ENCODE measurements around the gene ARHGAP19. TPM values are rescaled to one million over a fixed set of nuclear protein-coding genes. Genes with fewer than 3 reads are reported as not detected.

Gene ARHGAP19, protein sequence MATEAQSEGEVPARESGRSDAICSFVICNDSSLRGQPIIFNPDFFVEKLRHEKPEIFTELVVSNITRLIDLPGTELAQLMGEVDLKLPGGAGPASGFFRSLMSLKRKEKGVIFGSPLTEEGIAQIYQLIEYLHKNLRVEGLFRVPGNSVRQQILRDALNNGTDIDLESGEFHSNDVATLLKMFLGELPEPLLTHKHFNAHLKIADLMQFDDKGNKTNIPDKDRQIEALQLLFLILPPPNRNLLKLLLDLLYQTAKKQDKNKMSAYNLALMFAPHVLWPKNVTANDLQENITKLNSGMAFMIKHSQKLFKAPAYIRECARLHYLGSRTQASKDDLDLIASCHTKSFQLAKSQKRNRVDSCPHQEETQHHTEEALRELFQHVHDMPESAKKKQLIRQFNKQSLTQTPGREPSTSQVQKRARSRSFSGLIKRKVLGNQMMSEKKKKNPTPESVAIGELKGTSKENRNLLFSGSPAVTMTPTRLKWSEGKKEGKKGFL
- total RNA-seq = 16.0 TPM

DNA sequence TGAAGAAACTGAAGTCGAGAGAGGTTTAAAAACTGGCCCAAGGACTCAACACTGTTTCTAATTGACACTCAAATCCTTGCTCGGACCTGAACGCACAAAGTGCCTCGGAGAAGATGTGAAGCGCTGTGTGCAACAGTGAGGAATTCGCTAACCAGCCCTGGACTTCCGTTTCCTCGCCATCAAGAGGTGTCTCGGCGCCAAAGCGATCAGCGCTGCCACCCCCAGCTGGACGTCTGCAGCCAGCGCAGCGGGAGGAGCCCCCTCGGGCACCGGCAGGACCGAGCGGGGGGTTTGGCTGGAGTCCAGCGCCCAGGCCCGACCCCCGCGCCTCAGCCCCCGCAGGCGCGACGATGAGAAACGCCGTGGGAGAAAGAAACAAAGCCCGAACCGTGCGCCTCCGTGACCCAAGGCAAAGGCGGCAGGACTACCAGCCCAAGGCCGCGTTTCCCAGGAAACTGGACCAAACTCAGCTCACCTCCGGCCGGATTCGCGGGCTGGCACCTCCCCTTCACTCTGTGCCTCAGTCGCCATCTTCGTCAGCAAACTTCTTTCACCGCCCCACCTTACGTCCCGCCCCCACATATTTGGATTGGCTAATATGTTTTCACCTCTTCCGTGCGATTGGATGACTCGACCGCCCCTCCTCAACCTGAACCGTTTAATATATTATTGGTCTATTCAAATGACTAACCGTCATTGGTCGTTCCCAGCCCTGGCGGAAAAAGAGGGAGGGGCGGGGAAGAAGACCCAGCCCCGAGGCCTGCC lies at the start of gene ARHGAP19:
Gene ARHGAP19, minus strand, starts transcription at position 541 of the 765 bp plus-strand sequence. Its CDS starts 10 bp downstream, at position 531.
- peak; percentile 98 for DNase-seq

DNA sequence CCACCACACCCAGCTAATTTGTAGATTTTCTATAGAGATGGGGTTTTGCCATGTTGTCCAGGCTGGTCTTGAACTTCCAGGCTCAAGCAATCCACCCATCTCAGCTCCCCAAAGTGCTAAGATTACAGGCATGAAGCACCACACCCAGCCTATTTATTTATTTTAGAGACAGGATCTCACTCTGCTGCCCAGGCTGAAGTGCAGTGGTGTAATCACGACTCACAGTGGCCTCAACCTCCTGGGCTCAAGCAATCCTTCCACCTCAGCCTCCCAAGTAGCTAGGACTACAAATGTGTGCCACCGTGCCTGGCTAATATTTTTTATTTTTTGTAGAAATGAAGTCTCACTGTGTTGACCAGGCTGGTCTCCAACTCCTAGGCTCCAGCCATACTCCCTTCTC lies 49.0 kb upstream of the ARHGAP19 start:
- DNase-seq = no peak

DNA sequence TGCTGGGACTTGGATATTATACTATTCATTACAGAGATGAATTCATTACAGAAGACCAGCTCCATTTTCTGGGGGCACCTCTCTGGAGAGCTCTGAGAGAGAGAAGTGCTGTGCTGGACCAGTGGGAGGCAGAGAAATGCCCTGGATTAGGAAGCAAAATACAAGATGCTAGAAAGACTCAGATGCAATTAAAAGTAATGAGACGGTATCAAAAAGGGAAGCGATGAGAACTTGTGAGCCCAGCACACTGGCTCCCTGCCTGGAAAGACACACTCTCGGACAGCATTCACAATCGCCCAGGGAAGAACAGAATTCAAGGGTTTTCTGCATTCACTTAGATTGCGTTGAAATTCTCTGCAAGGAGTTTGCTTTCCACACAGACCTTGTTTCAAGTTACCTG lies 45.6 kb upstream of the ARHGAP19 start:
- DNase-seq = no peak

DNA sequence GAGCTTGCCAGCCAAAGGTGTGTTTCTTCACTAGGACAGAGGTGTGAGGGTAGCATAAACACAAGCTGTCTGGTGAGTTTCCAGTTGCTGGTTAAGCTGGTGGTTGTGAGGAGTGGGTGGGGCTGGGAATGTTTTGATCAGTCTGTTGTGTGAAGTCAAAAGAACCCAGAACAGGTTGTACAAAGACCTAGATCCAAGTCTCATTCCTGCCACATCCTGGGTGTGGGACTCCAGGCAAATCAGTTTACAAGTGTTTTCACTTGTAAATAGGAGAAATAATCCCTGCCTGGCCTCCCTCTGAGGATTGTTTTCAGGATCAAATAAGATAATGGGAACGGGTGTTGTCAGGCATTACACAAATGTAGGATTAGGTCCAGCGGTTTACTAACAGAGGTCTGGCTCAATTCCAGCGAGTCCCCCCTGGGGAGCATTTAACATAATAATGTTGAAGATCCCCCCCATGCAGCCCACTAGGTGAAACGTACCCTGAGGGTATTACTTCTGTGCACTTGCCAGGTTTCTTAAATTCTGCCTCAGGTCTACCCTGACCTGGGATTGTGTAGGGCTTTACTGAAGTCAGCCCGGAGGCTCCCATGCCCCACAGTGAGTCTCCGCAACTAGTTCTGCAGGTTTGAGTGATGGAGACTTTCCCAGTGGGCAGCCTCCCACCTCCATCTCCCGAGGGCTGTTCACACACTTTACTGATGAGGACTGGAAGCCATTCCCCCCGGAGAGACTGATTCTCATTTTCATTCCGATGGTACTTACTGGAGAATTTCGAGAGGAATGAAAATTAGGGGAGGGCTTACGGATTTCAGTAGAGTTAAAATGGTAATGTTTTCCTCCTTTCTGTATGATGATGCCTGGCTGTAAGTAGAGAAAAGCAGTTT lies 44.8 kb upstream of the ARHGAP19 start:
- peak; percentile 38 for DNase-seq

DNA sequence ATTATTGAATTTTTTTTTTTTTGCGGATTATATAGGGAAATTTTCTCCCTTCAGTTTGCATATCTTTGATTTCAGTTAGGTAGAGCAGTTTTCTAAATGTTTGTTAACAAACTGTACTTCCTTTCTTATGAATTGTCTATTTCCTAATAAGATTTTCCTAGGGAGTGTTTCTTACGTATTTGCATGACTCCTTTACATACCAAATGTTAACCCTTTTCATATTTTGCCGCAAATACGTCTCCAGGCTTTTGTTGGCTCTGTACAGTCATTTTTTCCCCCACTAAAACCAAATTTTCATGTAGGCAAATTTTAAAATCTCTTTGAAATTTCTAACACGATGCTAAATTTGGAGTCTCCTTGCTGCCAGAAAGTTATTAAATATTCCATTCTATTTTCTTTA lies 44.0 kb upstream of the ARHGAP19 start:
- DNase-seq = no peak

DNA sequence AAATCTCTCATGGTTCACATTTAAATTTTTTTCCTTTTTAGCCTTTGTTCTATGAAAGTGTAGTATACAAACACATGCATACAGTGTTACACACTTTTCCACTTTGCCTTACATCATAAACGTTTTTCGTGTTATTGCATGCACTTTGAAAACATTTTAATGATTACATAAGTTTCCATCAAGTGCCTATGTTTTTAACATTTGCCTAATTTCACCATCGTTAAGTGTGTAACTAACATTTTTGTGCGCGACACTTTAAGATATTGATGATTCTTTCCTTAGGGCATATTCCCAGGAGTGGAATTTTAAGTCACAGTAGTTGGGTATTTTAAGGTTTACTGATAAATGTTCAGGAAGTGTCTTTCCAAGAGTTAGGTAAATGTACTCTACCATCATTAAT lies 43.6 kb upstream of the ARHGAP19 start:
- DNase-seq = peak; percentile 19

DNA sequence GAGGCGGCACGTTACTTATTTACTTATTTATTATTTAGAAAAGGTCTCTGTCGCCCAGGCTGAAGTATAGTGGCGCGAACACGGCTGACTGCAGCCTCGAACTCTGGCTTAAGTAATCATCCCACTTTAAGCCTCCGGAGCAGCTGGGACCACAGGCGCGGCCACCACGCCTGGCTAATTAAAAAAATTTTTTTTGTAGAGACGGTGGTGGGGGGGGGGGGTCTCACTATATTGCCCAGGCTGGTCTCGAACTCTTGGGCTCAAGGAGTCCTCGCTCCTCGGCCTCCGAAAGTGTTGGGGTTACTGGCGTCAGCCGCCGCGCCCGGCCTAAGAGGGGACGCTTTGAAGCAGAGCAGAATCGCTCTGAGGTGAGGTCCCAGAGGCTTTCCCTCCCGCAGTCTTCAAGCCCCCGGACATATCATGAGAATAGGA lies 42.8 kb upstream of the ARHGAP19 start:
- DNase-seq = no peak

DNA sequence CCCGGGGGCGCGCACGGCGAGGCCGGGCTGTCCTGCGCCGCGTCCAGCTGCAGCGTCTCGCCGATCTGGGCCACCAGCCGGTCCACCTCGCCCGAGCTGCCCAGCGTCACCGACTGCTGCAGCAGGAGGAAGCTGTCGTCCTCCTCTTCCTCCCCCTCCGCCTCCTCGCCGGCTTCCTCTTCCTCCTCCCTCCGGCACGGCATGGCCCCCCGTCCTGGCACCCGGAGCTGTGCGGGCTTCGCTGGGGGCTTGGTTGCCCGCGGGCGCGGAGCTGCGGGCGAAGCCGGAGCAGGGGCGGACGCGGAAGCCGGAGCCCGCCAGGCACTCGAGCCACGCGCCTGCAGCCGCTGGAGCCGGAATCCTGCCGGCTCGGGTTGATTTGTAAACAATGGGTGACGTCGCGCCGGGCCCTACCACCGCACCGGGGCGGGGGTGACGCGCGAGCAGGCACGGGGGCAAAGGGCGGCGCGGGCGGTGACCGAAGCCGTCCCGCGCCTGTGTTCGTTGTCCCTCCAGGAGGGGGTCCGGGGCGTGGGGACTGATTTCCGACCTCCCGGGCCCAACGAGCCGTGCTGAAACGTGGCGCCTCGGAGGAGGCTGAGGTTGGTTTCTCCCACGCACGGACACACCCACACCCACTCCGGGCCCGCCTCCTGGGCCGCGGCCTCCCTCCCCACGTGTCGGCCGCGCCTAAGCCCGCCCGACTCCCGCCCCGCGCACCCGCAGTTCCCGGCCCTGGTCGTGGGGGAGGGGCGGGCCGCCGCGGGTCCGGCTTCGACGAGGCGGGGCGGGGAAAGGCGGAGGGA lies 42.1 kb upstream of the ARHGAP19 start, which contains the start of gene FRAT2:
Gene FRAT2, minus strand, starts transcription at position 360 of the 806 bp plus-strand sequence. Its CDS starts 157 bp downstream, at position 203.
- DNase-seq = peak; percentile 90

DNA sequence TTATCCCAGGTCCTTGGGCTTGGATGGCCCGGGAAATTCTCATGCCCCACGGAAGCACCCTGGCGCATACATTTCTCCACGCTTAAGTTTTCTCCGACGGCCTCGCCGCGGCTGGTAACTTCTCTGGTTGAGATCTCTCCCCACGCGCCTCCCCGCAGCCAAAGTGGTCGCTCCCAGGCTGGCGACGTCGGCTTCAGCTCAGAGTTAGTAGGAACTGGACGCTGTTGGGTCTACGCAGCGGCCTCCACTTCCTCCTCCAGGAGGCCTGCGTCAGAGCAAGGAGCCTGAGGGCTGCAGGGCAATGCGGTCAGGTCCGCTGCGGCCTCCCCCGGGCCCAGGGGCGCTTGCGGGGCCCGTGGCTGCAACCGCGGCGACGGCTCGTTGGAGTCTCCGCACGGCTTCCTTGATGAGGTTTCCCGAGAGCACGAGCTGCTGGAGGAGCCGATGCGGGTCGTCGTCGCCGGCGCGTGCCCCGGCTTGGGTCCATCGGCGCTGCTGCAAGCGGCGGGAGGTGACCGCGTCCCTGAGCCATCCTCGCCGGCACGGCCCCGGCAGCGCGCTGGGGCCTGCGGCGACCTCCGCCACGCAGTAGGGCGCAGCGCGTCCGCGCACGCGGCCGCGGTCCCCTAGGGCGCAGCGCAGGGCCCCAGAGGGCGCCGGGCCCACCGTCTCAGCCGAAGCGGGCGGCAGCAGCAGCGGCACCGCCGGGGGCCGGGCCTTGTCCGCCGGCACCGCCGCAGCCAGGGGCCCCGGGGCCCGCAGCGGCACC lies 41.3 kb upstream of the ARHGAP19 start:
- DNase-seq = no peak

DNA sequence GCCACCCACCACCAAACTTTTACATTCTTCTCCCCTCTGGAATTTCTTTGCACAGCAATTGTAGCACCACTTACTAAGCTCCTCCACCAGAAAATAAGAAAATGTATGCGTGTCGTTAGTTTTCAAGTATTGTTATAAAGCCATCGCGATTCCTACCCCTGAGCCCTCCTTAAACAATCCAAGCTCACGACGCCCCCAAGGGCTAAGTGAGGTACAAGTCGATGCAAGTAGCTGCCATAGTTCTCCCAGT lies 40.8 kb upstream of the ARHGAP19 start:
- DNase-seq = peak; percentile 30

DNA sequence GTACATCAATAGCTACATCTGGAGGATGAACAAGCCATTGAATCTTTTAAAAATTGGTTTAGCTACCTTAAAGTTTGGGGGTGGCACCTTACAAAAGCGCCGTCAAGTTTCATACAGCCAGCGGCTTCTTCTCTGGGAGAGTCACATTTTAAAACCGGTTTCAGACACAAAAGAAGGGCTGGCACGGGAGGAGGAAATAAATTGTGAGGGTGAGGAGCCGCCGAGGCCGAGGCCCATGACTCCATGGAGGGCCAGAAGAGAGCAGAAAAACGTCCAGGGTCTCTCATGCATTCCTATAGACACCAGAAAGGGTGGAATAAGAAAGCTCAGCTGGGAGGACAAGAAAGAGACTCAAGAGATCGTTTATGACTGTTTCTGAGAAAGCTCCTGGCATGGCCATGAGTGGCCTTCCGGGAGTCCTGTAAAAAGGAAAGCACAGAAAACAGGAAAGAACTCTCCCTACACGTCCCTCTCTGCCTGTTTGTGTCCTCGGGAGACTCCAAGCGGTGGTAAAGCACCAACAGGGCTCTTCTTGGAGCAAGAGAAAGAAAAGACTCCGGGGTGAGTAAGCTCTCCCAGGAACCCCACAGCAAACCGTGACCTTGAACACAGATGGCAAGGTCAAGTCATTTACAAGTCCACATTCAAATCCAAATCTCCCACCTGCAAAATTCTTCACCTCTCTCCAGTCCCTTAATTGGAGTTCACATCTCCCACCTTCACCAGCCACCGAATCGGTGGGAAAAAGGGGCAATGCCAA lies 40.3 kb upstream of the ARHGAP19 start:
- peak; percentile 31 for DNase-seq

DNA sequence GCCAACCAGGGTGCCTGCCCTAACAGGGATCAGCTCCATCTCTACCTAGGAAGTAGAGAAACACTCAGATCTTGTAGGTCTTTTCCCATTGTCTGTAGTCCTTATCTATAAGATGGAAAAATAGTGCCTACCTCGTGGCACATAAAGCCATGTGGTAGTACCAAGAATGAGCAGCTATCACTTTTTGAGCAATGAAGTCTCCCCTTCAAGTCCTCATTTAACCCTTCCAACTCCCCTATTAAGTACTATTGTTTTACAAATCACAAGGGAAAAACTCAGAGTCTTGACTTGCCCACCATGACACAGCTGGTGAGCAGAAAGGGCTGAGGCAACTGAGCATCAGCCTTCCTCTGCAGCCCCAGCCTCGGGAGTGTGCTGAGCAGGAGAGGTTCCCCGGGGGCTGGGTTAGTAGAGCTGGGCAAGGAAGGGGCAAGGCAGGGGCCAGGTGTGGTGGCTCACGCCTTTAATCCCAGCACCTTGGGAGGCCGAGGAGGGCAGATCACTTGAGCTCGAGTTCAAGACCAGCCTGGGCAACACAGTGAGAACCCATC lies 38.8 kb upstream of the ARHGAP19 start:
- DNase-seq = no peak

DNA sequence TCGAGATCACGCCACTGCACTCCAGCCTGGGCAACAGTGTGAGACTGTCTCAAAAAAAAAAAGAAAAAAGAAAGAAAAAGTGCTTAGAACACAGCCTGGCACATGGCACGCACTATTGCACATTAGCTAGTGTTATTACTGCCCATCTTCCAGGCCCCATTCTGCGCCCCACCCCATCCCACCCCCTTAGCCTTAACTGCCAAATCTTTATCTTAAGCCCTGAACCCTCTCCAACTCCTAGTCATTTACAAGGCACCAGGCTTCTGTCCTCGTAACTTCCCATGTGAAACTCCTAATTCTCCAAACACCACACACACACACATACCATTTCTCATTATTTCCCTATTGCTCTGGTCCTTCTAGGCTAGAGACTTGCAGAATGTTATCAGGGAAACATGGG lies 37.3 kb upstream of the ARHGAP19 start:
- no peak for DNase-seq

DNA sequence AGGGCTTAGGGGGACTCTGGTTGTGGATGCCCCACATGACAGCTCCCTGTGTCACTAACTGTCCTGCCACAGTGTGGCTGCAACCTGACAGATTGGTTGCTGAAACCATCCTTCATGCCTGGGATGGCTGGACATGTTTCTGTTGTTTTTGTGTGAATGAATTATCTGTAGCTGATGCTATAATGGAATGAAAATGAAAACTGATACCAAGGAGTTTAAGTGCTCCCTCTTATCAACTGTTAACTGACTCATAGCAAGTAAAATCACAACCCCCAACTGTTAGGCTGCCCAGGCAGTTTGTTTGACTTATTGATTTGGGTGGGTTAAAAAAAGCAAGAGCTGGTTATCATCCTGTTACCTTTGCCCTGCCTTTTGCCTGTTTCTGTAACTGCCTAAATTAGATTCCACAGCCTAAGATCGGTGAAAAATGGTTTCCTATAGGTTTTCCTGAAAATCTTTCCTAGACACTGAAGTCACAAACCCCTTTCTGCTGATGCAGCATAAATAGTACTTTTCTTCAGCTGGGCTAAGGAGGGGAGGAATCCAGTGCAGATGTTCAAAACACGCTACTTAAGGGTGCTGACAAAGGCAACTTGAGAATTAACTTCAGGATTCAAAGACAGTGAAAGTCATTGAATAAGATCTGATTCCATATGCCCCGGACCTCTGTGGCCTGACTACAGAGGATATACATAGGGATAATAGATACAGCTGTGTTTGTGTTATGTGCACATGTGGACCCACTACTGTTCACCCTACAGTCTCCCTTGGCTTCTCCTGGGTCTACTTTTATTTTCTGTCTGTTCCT lies 36.4 kb upstream of the ARHGAP19 start:
- peak; percentile 37 for DNase-seq

DNA sequence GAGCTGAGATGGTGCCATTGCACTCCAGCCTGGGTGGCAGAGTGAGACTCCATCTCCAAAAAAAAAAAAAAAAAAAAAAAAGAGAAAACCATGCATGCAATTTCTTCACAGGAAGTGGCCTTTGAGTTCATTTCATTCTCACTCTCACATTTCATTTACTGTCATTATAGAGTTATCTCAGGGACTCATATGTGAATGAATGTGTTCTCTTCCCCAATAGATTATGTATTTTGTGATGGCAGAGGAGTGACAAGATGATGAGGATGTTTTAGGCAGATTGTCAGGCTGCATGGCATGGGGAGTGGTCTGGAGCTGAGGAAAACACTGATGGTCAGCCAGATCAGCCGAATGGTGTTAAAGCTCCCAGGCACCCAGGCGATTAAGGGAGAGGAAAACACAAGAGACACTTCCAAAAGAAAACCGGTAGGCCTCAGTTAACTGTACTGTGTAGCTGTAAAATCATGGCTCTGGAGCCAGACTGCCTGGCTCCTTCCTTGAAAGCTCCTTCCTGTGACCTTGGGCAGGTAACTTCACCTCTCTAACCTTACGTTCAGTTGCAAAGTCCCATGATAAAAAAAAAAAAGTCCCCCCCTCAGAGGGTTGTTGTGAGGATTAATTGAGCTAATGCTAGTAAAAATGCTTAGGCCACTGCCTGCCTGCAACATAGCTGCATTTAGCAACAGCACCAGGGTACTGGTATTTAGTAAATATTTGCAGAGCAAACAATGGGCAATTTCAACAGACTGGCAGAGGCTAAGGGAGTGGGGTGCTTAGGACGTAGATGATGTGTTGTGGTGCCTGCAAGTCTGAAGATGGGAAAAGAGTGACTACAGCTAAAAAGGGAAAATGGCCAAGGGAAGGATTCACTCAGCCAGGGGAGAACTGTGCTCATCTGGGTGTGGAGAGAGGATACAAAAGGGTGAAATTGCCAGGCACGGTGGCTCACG lies 35.2 kb upstream of the ARHGAP19 start:
- no peak for DNase-seq

DNA sequence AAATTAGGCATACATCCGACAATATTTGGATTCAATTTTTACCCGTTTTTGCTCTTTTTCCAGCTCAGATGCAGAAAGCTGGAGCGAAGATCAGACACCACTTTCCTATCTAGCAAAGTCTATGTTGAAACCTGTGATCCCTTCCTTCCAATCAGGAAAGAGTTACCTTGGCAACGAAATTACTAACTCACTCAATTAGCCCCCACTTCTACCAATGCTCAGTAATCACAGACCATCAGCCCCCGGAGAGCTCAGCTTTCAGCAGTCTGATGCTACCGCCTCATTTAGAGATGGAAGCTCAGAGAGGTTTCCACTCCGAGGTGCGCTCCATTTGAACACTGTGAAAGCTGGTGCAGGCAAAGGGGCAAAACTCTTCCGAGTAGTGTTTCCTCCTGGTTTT lies 33.3 kb upstream of the ARHGAP19 start:
- DNase-seq = no peak

DNA sequence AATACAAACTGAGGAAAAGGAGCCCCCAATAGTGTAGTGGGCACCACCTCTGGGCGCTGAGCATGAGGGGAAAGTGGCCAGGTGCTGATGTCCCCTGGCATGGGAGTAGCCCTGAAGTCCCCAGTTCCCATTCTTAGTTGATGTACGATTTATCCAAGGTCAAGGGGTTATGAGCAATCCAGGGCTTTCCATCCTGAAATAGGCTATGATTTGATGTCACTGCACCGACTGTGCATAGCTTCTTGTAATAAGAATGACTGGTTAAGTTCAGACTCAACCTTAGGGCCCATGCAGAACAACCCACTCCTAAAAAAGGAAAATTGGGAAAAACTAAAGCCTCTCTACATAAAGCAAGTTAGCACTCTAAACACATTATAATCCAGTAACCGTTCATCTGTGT lies 31.1 kb upstream of the ARHGAP19 start:
- no peak for DNase-seq

DNA sequence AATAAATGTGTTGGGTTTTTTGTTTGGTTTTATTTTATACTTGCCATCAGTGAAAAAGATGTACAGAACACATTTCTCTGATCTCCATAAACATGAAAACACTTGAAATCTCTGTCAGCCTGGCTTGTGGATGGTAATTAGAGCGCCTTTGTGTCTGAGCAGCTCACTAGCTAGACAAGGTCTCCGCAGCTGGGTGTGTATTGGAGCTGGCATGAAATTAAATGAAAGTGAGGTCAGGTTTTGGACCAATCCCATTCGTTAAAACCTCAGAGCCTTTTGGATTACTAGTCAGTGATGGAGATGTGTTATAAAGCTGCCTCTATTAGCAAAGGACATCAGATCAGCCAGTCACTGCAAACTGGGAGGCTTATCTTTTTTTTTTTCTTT lies 29.4 kb upstream of the ARHGAP19 start:
- DNase-seq = no peak

All from skin of body (tissue), 2 donors.